Vagina (tissue), 2 donors: Measurements from ENCODE around the gene CSMD2. TPM values are rescaled to one million over a fixed set of nuclear protein-coding genes. Genes with fewer than 3 reads are reported as not detected.

Experiments used
- DNase-seq, 2 donors: peaks; one replicate each; pipeline ENCODE4 v3.0.0-alpha.2; 2017; ENCODE audit errors: extremely low spot score in 2 of 2
- H3K27ac ChIP-seq: fragments of 200-600 bp; sonication (generic); one replicate; pipeline ENCODE4 v1.5.1; 2019
- H3K27me3 ChIP-seq: fragments of 200-600 bp; sonication (generic); one replicate; pipeline ENCODE4 v1.5.1; 2019
- H3K36me3 ChIP-seq, 2 donors: fragments of 200-600 bp; sonication (generic); one replicate each; pipeline ENCODE4 v1.5.1; 2017 to 2019
- H3K4me1 ChIP-seq: fragments of 200-600 bp; sonication (generic); one replicate; pipeline ENCODE4 v1.5.1; 2019
- H3K4me3 ChIP-seq, 2 donors: fragments of 200-600 bp; sonication (generic); 1 replicate in 1 of 2; 2 replicates in 1 of 2; pipeline ENCODE4 v1.5.1; 2016 to 2019
- H3K9me3 ChIP-seq: fragments of 200-600 bp; sonication (generic); one replicate; pipeline ENCODE4 v1.5.1; 2019
- CTCF ChIP-seq, 3 experiments: fragments of 450-650 bp in 2 of 3; fragments of 200-600 bp in 1 of 3; sonication (generic) in 1 of 3; IDR thresholded peaks; one replicate each; pipeline ENCODE4 v1.5.1; 2017 to 2019; ENCODE audit warnings: antibody characterized with exemption in 3 of 3, mild to moderate bottlenecking in 2 of 3, moderate library complexity in 2 of 3
- POLR2A ChIP-seq, 2 donors: fragments of 450-650 bp; IDR thresholded peaks; one replicate each; pipeline ENCODE4 v1.6.1; 2017; ENCODE audit warnings: antibody characterized with exemption in 2 of 2, mild to moderate bottlenecking in 2 of 2, moderate library complexity in 2 of 2
- POLR2AphosphoS5 ChIP-seq, 2 donors: sonication (generic); formaldehyde crosslinking; IDR thresholded peaks; one replicate each; pipeline ENCODE4 v1.9.0; 2017; ENCODE audit warnings: antibody characterized with exemption in 2 of 2, mild to moderate bottlenecking in 2 of 2, low read depth in 1 of 2; ENCODE audit not compliant: insufficient read depth in 1 of 2
- intact Hi-C: fragments of 100-400 bp; cut with DNase I; formaldehyde crosslinking; loops from one replicate; pipeline ENCODE4 v1.15.1; 2023
- total RNA-seq: library from RNA; depleted of rRNA; stranded (reverse); fragments of >200 nt; gene quantifications from one replicate; pipeline ENCODE4 v1.2.3, GENCODE V29; 2016

CSMD2 gene
- total RNA-seq, 1 donor from 2014 or later: 0.25 TPM

GRCh38 chr1:33837635-33838034 lies 327.4 kb downstream of the CSMD2 start:
- TF ChIP-seq CTCF (IDR thresholded peaks at IDR 0.05) (no peak), POLR2AphosphoS5 (IDR thresholded peaks at IDR 0.05; ENCODE audit: insufficient read depth in 1 of 2, low read depth in 1 of 2) (no peak), POLR2A (IDR thresholded peaks at IDR 0.05) (no peak)
- no peaks in the 10 kb centered on the region for H3K4me1 ChIP-seq
- intact Hi-C loops: no loop called here
- DNase-seq: no peak
- no peak overlapping the region for H3K4me3 ChIP-seq
- H3K36me3 ChIP-seq: no peaks in the 10 kb centered on the region
- no peaks in the 10 kb centered on the region for H3K9me3 ChIP-seq
- H3K27ac ChIP-seq: no peak overlapping the region
- no peaks in the 10 kb centered on the region for H3K27me3 ChIP-seq

GRCh38 chr1:33836911-33837310 lies 328.1 kb downstream of the CSMD2 start:
- no peak overlapping the region for H3K27ac ChIP-seq
- H3K4me1 ChIP-seq: no peaks in the 10 kb centered on the region
- intact Hi-C loops: no loop called here
- no peak overlapping the region for H3K4me3 ChIP-seq
- H3K36me3 ChIP-seq: no peaks in the 10 kb centered on the region
- no peak for DNase-seq
- no peaks in the 10 kb centered on the region for H3K9me3 ChIP-seq
- H3K27me3 ChIP-seq: no peaks in the 10 kb centered on the region
- TF ChIP-seq POLR2AphosphoS5 (IDR thresholded peaks at IDR 0.05; ENCODE audit: insufficient read depth in 1 of 2, low read depth in 1 of 2) (no peak), POLR2A (IDR thresholded peaks at IDR 0.05) (no peak), CTCF (IDR thresholded peaks at IDR 0.05) (no peak)

- Histone ChIP-seq H3K27ac (no peak overlapping the region), H3K4me1 (no peaks in the 10 kb centered on the region), H3K27me3 (no peaks in the 10 kb centered on the region), H3K4me3 (no peak overlapping the region), H3K9me3 (no peaks in the 10 kb centered on the region), H3K36me3 (no peaks in the 10 kb centered on the region)
- no peak for DNase-seq
- intact Hi-C loops: loop anchor here (5.0 kb wide), 1 partner anchor 921 kb away; no protein-coding TSS in a partner anchor
- no peak for TF ChIP-seq POLR2A (IDR thresholded peaks at IDR 0.05)
Measured at GRCh38 chr1:33828654-33829053, 336.4 kb downstream of the CSMD2 start.

GRCh38 chr1:33828059-33828458 lies 337.0 kb downstream of the CSMD2 start:
- Histone ChIP-seq H3K4me3 (no peak overlapping the region), H3K4me1 (no peaks in the 10 kb centered on the region), H3K27ac (no peak overlapping the region), H3K9me3 (no peaks in the 10 kb centered on the region), H3K36me3 (no peaks in the 10 kb centered on the region), H3K27me3 (no peaks in the 10 kb centered on the region)
- intact Hi-C loops: loop anchor here (5.0 kb wide), 1 partner anchor 921 kb away; no protein-coding TSS in a partner anchor
- no peak for DNase-seq
- TF ChIP-seq CTCF (IDR thresholded peaks at IDR 0.05) (no peak), POLR2A (IDR thresholded peaks at IDR 0.05) (no peak), POLR2AphosphoS5 (IDR thresholded peaks at IDR 0.05; ENCODE audit: insufficient read depth in 1 of 2, low read depth in 1 of 2) (no peak)

- DNase-seq: peak; percentile 61 to 62
- Histone ChIP-seq H3K36me3 (no peaks in the 10 kb centered on the region), H3K4me3 (no peak overlapping the region), H3K27me3 (no peaks in the 10 kb centered on the region), H3K4me1 (no peaks in the 10 kb centered on the region), H3K9me3 (no peaks in the 10 kb centered on the region), H3K27ac (no peak overlapping the region)
- no peak for TF ChIP-seq POLR2A (IDR thresholded peaks at IDR 0.05)
- intact Hi-C loops: loop anchor here (5.0 kb wide), 1 partner anchor 919 kb away; no protein-coding TSS in a partner anchor
Measured at GRCh38 chr1:33826711-33827110, 338.3 kb downstream of the CSMD2 start.

GRCh38 chr1:33826311-33826710 lies 338.7 kb downstream of the CSMD2 start:
- intact Hi-C loops: loop anchor here (5.0 kb wide), 1 partner anchor 919 kb away; no protein-coding TSS in a partner anchor
- Histone ChIP-seq H3K27ac (no peak overlapping the region), H3K9me3 (no peaks in the 10 kb centered on the region), H3K4me3 (no peak overlapping the region), H3K36me3 (no peaks in the 10 kb centered on the region), H3K4me1 (no peaks in the 10 kb centered on the region), H3K27me3 (no peaks in the 10 kb centered on the region)
- TF ChIP-seq POLR2AphosphoS5 (IDR thresholded peaks at IDR 0.05; ENCODE audit: insufficient read depth in 1 of 2, low read depth in 1 of 2) (no peak), POLR2A (IDR thresholded peaks at IDR 0.05) (no peak), CTCF (IDR thresholded peaks at IDR 0.05) (no peak)
- peak; percentile 28 to 54 for DNase-seq
